HG02623 (cell line): ENCODE results near the gene GNB1.
"Not testable (repeated sequence)": the region's sequence is repeated elsewhere in the genome, so short reads cannot be mapped to it uniquely, and the experiment has no call there.

ENCODE experiments used
- ATAC-seq: cut with Tn5 transposase; IDR thresholded peaks from one replicate; pipeline ENCODE4 v1.9.1; 2021; ENCODE audit warnings: moderate library complexity; ENCODE audit not compliant: unreplicated experiment

Gene GNB1

GRCh38 chr1:1892079-1892762 is 1.3 kb upstream of the GNB1 start:
- ATAC-seq = no peak

GRCh38 chr1:1891349-1892078 is 627 bp upstream of the GNB1 start:
- no peak for ATAC-seq

GRCh38 chr1:1889847-1890505 is 911 bp downstream of the GNB1 start:
- ATAC-seq = peak; percentile 29

GRCh38 chr1:1889090-1889750 is 1.7 kb downstream of the GNB1 start:
- no peak for ATAC-seq

- ATAC-seq = not testable (repeated sequence)
These were observed 7.0 kb downstream of the GNB1 start for GRCh38 chr1:1883890-1884289.

GRCh38 chr1:1883092-1883873 is 7.6 kb downstream of the GNB1 start:
- ATAC-seq = no peak

GRCh38 chr1:1881727-1882126 is 9.2 kb downstream of the GNB1 start:
- no peak for ATAC-seq

GRCh38 chr1:1880617-1881312 is 10.1 kb downstream of the GNB1 start:
- ATAC-seq = no peak

- ATAC-seq = no peak
These were observed 10.9 kb downstream of the GNB1 start for GRCh38 chr1:1879942-1880341.

GRCh38 chr1:1877865-1878436 is 12.9 kb downstream of the GNB1 start:
- no peak for ATAC-seq

GRCh38 chr1:1876335-1876930 is 14.5 kb downstream of the GNB1 start:
- no peak for ATAC-seq

- no peak for ATAC-seq
These were observed 15.0 kb downstream of the GNB1 start for GRCh38 chr1:1875932-1876331.

- ATAC-seq = no peak
These were observed 16.0 kb downstream of the GNB1 start for GRCh38 chr1:1874901-1875300.

GRCh38 chr1:1873186-1873585 is 17.7 kb downstream of the GNB1 start:
- ATAC-seq = no peak

- no peak for ATAC-seq
These were observed 18.4 kb downstream of the GNB1 start for GRCh38 chr1:1872329-1872994.

- no peak for ATAC-seq
These were observed 21.4 kb downstream of the GNB1 start for GRCh38 chr1:1869469-1869868.

GRCh38 chr1:1867164-1867563 is 23.7 kb downstream of the GNB1 start:
- no peak for ATAC-seq

- no peak for ATAC-seq
These were observed 27.9 kb downstream of the GNB1 start for GRCh38 chr1:1862905-1863547.
